Measurements from ENCODE around the gene OR52E5.

DNA sequence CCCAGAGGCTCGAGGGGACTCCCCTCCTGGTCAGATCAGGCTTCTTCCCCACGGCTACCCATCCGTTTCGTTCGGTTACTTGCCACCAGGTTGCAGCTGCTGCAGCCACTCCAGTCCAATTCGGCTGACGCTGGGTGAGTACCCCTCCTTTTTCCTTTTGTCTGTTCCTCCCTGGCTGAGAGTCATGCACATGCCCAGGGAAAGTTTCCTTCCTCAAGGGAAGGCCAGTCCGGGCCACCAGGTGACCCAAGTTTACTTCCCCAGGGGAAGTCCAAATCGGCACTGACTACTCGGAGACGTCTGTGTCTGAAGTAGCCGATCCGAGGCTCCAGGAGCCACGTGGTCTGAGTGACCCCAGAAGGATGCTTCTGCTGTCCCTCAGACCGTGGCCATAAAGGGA, 35.8 kb downstream of the OR52E5 start:
- TF ChIP-seq, protein P1, sequence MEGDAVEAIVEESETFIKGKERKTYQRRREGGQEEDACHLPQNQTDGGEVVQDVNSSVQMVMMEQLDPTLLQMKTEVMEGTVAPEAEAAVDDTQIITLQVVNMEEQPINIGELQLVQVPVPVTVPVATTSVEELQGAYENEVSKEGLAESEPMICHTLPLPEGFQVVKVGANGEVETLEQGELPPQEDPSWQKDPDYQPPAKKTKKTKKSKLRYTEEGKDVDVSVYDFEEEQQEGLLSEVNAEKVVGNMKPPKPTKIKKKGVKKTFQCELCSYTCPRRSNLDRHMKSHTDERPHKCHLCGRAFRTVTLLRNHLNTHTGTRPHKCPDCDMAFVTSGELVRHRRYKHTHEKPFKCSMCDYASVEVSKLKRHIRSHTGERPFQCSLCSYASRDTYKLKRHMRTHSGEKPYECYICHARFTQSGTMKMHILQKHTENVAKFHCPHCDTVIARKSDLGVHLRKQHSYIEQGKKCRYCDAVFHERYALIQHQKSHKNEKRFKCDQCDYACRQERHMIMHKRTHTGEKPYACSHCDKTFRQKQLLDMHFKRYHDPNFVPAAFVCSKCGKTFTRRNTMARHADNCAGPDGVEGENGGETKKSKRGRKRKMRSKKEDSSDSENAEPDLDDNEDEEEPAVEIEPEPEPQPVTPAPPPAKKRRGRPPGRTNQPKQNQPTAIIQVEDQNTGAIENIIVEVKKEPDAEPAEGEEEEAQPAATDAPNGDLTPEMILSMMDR (IDR thresholded peaks at IDR 0.05 in 2 of 3, conservative IDR thresholded peaks at IDR 0.05 in 1 of 3; ENCODE audit: borderline replicate concordance in 1 of 3, insufficient read depth in 1 of 3, low read depth in 2 of 3, low read length in 2 of 3): no peak
- TF ChIP-seq RAD21 (IDR thresholded peaks at IDR 0.05; ENCODE audit: low read depth) (no peak), POLR2AphosphoS5 (IDR thresholded peaks at IDR 0.05; ENCODE audit: low read depth, low read length) (no peak)
- TF ChIP-seq, protein P2, sequence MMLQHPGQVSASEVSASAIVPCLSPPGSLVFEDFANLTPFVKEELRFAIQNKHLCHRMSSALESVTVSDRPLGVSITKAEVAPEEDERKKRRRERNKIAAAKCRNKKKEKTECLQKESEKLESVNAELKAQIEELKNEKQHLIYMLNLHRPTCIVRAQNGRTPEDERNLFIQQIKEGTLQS (IDR thresholded peaks at IDR 0.05): no peak

All from HCT116 (cell line).